Inflammatory macrophage treated with lipopolysaccharide for 4 hours (primary cell): ENCODE measurements around the gene CCDC188.

Experiments
- DNase-seq: peaks from one replicate; pipeline ENCODE4 v3.0.0-alpha.2; 2020

Gene CCDC188

DNA sequence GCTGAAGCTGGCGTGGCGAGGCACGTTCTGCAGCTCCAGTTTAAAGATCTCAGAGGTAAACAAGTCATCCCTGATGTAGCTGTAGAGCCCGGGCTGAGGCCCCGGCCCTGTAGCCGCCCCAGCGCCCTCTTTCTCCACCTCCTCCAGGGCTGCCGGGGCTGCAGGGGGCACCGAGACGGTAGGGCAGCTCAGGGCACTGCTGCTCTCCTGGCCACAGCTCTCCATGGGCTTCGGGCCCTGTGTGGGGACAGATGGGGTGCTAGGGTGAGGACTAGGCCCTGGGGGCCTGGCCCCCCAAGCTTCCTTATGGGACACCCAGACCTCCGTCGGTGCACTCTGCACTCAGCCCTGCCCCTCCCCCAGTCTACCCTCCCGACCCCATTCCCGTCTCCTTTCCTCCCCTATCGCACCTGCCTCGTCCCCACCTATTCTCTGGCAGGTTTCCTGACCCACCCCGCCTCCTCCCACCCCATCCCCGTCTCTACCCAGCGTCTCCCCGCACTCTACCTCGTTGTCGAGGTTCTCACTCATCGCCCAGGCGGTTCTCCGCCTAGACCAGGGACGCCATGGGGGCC, 34.4 kb downstream of the CCDC188 start:
- no peak for DNase-seq

DNA sequence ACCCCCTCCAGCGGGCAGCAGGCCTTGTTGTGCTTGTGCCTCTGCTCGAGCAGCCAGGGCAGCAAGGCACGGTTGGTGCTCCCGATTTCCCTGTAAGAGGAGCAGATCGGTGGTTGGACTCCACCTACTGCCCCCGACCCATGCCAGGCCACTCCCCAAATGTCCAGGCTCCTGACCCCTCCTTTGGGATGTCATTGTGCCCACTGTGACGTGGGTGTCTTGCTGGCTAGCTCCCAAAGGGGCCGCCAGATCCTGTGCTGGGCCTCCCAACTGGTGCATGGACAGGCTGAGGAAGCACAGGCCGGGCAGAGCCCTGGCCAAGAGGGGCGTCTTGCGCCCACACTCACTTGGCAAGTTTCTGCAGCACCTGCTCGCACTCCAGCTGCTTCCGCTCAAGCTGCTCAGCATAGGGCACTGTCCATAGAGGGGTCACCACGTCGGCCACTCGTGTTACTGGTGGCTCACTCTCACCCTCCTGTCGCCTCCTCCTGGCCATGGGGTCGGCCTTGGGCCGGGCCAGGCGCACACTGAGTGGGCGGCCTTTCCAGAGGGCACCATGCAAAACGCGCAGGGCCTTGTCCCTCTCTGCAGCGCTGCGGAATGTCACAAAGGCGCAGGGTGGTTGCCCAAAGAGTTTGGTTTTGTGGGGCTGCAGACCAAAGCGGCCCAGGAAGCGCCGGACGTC, 35.0 kb downstream of the CCDC188 start, which contains the start of gene RANBP1:
Gene RANBP1, plus strand, starts transcription at position 414 of the 685 bp plus-strand sequence. Its CDS starts 81 bp downstream, at position 495.
- DNase-seq: no peak

DNA sequence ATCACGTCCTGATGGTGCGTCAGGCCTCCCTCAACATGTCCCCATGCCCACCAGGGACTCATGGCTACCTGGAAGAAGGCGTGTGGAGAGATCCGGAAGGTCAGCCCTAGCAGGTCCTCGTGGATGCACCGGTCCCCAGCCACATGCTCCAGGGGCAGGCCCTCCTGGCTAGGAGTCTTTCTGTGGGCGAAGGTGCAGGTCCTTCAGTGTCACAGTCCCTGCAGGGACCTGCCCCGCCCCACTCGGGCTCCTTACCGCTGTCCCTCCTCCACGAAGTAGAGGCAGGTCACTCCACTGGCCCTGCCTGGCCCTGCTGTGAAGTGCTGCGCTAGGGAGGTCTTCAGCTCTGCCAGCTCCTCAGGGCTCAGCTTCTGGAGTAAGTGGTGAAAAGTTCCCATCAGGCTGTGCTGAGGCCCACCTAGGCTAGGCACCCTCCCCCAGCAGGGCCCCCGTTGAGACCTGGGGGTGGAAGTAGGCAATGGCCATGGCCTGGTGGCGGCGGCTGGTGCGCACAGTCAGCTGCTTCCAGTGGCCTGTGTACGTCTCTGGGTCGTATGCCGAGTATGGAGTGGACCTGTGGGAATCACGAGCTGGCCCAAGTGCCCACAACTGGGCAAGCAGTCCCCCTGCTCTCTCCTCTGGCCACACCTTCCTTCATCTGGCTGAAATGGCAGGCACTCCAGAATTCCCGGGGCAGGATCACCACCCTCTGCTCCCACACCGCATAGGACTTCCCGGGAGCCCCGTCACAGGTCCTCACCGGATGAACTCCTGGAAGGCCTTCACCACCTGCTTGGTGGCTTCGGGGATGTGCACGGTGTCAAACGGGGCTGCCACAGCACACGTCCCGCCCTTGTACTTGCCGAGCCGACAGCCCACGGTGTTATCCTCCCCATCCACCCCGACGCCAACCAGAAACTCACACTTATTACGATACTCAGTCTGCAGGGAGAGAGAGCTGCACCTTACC, 36.1 kb downstream of the CCDC188 start:
- no peak for DNase-seq

DNA sequence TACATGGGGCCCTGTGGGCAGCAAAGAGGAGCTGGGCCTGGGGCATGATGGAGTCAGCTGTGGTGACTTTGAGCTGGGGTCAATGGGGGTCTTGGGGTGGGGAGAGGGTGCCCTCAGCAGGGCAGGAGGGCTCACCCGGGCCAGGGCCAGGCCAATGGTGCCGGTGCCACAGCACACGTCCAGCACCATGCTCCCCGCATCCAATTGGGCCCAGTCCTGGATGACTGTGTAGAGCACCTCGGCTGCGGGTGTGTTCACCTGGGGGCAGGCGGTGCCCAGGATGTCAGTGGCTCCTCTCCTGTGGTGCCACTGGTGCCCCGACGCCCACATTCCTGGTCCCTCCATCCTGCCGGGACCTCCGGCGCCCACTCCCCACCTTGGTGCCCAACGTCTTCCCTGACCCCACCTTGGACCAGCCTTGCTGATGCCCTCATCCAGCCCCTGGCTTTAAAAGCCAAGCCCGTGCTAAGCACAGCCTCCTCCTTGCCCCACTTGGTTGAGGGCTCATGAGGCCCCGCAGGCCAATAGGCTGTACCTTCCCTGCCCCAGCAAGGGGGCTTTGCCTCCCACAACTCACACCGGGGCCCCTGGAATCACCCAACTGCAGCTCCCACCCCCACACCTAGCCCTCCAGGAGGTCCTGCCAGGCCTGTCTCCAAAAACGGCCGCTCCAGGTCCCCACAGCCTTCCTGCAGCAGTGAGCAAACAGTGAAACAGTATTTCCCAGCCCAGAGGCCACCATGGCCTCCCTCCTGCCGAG, 37.1 kb downstream of the CCDC188 start:
- no peak for DNase-seq

- no peak for DNase-seq
Measured at GRCh38 chr22:20112623-20113511, 38.0 kb downstream of the CCDC188 start.

DNA sequence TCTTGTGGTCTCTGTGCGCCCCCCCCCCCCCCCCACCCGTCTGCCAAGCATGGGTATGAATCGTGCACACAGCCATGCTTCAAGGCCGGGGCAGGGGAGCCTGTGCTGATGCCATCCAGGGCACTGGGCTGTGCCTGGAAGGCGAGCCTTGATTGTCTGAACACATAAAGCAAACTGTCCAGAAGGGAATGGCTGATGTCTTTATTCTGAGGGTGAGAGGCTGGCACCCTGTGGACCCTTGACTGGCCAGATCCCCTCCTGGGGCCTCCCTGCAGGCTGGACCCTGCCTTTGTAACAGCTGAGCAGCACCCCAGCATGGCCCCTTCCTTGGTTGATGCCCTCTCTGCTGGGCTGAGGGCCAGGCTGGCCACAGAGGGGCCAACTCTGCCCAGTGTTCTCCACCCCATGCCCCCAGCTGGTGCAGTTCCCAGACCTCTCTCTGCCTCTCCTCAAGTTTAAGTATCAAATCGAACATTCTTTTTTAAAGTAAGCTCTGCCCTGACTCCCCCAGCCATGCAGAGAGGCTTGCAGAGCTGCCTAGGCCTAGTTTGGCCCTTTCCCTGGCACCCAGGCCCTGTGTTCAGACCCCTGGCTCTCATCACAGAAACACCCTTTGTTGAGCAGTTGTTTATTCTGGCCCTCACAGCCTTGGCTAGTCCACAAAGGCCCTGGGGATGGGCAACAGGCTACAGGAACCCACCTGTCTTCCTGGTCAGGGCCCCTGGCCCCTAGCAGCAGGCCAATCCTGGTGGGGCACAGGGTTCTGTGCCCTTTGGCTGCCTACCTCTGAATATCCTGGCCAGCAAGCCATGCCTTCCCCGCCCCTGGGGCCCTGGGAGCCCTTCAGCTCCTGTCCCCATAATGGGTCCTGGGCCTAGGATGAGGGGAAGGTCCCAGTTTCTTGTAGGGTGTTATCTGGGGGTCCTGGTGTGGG, 38.9 kb downstream of the CCDC188 start:
- DNase-seq: no peak

- no peak for DNase-seq
Measured at GRCh38 chr22:20111045-20111688, 39.7 kb downstream of the CCDC188 start.

DNA sequence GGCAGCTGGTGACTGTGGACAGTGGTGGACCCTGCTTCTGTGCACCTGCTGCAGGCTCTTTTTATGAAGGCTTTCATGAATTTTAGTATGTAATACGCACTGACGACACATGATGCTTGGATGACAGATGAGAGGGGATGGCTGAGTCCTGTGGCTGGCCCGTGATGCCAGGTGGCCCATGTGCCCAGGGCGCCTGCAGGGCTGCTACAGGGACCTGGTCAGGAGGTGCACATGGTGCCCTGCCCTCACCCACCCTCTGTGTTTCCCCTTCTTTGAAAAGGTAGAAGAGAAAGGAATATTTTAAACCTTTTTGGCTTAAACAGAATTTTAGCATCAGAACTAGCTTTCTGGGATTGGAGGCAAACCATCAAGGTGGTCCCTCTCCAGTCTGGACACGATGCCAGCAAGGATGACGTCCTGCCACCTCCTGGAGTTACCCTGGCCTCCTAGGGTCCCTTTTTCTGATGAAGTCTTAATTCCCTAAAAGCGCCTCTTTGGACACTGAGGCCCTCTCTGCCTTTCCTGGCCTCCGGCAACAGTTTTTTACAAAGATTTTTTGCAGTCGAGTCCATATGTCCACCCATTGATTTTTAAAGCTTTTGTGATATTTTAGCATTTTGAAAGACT, 40.4 kb downstream of the CCDC188 start:
- no peak for DNase-seq

DNA sequence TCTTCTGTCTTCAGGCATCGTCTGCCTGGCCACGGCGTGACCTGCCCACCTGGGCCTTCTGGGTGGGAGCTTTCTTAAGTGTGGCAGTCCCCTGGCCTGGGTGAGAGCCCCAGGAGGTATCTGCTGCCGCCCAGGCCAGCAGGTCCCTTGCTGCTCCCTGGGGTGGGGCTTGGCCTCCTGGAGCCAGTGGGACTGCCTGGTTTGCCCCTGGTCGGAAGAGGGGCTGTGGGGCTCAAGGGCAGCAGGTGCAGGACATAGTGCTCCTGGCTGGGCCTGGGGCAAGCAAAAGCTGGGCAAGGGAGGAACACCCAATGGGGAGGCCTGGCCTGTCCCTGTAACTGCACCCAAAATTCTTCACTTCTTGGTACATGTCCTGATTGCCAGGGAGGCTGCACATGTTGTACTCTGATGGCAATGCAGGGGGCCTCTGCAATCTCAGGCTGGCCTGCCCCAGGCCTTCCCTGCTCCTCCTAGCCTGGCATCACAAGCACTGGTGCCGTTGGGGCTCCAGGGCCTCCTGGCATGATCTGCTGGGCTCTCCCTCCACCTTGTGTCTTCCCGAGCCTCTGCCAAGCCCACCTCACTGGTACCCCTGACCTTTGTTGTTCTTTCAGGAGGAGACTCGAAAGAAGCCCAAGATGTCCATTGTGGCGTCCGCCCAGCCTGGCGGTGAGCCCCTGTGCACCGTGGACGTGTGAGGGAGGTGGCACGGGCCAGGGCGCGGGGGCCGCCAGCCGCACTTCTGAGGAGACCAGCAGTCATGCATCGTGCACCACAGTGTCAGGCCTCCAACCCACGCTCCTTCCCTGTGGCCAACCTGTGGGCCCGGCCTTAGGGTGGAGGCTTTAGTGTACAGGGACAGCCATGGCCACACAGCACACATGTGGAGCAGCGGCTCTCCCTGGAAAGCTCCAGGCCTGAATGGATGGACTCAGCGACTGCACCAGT, 41.2 kb downstream of the CCDC188 start:
- DNase-seq: no peak

GRCh38 chr22:20108757-20109230, 42.1 kb downstream of the CCDC188 start:
- DNase-seq: no peak

GRCh38 chr22:20107951-20108756, 42.7 kb downstream of the CCDC188 start:
- no peak for DNase-seq

GRCh38 chr22:20107471-20107901, 43.4 kb downstream of the CCDC188 start:
- no peak for DNase-seq

DNA sequence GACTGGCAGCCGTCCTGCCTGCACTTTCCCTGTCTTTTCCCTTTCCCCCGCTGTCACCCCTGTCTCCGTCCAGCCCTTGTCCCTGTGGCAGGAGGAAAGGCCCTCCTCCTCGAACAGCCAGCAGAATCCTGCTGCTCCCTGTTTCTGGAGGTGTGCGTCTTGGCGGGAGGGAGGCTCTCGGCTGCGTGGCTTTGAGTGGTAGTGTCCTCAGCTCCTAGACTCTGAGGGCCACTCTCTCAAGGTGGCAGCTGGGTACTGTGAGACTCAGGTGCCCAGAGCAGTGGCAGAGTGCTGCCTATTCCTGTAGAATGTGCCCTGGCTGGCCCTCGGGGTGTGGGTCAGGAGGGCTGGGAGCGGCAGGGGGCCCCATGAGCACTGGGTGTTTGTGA, 44.0 kb downstream of the CCDC188 start:
- no peak for DNase-seq

DNA sequence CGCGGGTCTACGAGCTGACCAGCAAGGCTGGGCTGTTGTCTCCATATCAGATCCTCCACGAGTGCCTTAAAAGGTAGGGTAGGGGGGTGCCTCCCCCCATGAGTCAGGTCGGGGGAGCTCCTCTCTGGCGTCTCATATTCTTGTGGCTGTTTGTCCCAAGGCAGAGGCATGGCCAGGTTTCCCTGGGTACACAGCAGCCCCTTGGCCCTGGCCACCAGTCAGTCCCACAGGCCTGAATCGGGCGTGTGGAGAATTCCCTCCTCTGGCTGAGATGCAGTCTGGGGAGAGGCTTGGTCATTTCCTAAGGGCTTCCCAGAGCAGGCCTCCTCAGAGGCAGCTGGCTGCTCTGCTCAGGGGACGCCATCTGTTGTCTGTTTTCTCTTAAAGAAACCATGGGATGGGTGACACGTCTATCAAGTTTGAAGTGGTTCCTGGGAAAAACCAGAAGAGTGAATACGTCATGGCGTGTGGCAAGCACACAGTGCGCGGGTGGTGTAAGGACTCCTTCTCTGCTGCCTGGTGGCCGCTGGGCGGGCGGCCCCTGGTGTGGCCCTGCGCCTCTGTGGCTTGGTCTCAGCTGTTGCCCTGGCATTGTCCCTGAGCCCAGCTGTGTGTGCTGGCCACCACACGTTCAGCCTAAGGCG, 44.5 kb downstream of the CCDC188 start:
- DNase-seq: no peak

DNA sequence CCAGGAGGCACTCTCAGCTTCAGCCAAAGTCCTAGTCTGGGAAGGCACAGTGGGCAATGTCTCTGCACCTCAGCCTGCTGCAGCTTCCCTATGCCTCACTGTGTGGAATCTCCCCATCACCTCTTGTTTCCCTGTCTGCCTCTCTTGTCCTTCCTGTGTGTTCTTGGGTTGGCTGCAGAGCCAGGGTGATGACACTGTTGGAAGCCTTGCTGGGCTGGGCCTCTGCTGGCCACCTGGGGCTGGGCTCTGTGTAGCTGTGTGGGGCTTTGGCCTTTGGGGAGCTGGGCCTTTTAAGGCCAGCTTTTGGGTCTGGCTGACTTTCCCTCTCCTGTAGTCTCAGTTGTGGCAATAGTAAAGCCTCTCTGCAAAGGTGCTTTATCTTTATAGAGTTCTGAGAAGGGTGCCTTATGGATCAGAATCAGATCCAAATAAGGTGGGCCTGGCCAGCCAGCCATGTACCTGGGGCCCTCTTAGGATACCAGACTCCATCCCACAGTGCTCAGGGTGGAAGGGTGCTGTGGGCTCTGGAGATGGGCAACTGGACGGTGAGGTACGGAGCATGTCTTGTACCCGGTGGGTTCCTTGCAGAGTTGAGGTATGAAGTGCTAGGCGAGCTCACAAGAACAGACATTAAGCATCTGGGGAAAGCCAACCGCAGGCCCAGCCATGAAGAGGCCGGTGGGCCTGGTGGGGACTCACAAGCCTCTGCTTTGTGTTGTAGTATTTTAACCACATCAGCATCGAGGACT, 45.2 kb downstream of the CCDC188 start:
- DNase-seq: no peak

GRCh38 chr22:20102203-20102780, 48.6 kb downstream of the CCDC188 start:
- DNase-seq: no peak
